ENCODE results near the gene KLHL1.

DNA sequence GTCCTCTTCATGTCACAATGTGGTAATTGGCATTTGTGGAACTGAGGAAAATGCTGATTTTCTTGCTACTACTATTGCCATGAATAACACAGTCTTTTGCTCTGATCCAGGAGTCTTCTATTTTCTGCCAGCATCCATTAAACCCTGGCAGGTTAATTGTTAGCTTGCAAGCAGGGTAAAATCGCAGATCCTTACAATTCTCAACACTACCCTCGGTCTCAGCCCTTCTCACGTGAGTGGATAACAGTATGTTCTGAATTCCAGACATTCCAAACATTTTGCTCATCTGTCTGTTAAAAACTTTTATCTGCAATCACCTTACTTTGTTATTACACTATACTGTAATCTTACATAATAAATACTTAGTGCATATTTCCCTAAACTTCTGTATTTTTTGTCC lies 251.9 kb downstream of the KLHL1 start:
- TF ChIP-seq, protein P1, sequence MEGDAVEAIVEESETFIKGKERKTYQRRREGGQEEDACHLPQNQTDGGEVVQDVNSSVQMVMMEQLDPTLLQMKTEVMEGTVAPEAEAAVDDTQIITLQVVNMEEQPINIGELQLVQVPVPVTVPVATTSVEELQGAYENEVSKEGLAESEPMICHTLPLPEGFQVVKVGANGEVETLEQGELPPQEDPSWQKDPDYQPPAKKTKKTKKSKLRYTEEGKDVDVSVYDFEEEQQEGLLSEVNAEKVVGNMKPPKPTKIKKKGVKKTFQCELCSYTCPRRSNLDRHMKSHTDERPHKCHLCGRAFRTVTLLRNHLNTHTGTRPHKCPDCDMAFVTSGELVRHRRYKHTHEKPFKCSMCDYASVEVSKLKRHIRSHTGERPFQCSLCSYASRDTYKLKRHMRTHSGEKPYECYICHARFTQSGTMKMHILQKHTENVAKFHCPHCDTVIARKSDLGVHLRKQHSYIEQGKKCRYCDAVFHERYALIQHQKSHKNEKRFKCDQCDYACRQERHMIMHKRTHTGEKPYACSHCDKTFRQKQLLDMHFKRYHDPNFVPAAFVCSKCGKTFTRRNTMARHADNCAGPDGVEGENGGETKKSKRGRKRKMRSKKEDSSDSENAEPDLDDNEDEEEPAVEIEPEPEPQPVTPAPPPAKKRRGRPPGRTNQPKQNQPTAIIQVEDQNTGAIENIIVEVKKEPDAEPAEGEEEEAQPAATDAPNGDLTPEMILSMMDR (IDR thresholded peaks at IDR 0.05; ENCODE audit: poor library complexity, severe bottlenecking) = no peak
- TF ChIP-seq POLR2AphosphoS5 (IDR thresholded peaks at IDR 0.05) = no peak
- no peak for TF ChIP-seq EZH2 (IDR thresholded peaks at IDR 0.05; ENCODE audit: borderline replicate concordance, insufficient read depth, low read length, poor library complexity, severe bottlenecking)
- TF ChIP-seq SMC3 (conservative IDR thresholded peaks at IDR 0.05; ENCODE audit: poor library complexity) = no peak
- no peak for TF ChIP-seq EP300 (conservative IDR thresholded peaks at IDR 0.05; ENCODE audit: poor library complexity, severe bottlenecking)
- TF ChIP-seq RAD21 (conservative IDR thresholded peaks at IDR 0.05) = no peak
- TF ChIP-seq TAF1 (IDR thresholded peaks at IDR 0.05; ENCODE audit: low read depth) = no peak

All from neural cell (in vitro differentiated cells).